Mesodermal cell (in vitro differentiated cells): ENCODE measurements around the gene NUDT17.

Experiments
- H3K27ac ChIP-seq: 2 replicates; pipeline ENCODE4 v1.7.0; 2013; ENCODE audit warnings: mild to moderate bottlenecking, low read depth, low read length, moderate library complexity; ENCODE audit not compliant: severe bottlenecking
- H3K36me3 ChIP-seq: 2 replicates; pipeline ENCODE4 v1.7.1; 2013; ENCODE audit warnings: mild to moderate bottlenecking, low read length, moderate library complexity; ENCODE audit not compliant: control insufficient read depth, insufficient read depth
- H3K4me1 ChIP-seq: one replicate; pipeline ENCODE4 v1.7.1; 2013; ENCODE audit warnings: mild to moderate bottlenecking, low read length; ENCODE audit not compliant: insufficient read depth, control insufficient read depth, poor library complexity, severe bottlenecking
- H3K4me3 ChIP-seq: 2 replicates; pipeline ENCODE4 v1.7.0; 2013; ENCODE audit warnings: low read length, control low read depth, mild to moderate bottlenecking; ENCODE audit not compliant: insufficient read depth, poor library complexity, severe bottlenecking; ENCODE audit errors: extremely low read depth
- H3K9me3 ChIP-seq: 2 replicates; pipeline ENCODE4 v1.7.1; 2013; ENCODE audit warnings: mild to moderate bottlenecking, low read length, moderate library complexity; ENCODE audit not compliant: control insufficient read depth
- WGBS, 2 experiments: methylation state at CpG; one replicate each; pipeline ENCODE4 v1.1.5; 2013; ENCODE audit warnings: missing lambda C conversion rate in 2 of 2; ENCODE audit not compliant: insufficient coverage in 2 of 2; 5-methylcytosine and 5-hydroxymethylcytosine counted together

Gene NUDT17

GRCh38 chr1:145849356-145850160, 4.1 kb downstream of the NUDT17 start:
- Histone ChIP-seq H3K27ac (no peak overlapping the region), H3K4me3 (no peak overlapping the region), H3K36me3 (peaks cover 71% of the 10 kb centered on the region), H3K9me3 (no peaks in the 10 kb centered on the region), H3K4me1 (peaks cover 9% of the 10 kb centered on the region)
- 82 to 92% methylated on average over 6 to 10 of the region's 15 CpGs for WGBS, 2 experiments

DNA sequence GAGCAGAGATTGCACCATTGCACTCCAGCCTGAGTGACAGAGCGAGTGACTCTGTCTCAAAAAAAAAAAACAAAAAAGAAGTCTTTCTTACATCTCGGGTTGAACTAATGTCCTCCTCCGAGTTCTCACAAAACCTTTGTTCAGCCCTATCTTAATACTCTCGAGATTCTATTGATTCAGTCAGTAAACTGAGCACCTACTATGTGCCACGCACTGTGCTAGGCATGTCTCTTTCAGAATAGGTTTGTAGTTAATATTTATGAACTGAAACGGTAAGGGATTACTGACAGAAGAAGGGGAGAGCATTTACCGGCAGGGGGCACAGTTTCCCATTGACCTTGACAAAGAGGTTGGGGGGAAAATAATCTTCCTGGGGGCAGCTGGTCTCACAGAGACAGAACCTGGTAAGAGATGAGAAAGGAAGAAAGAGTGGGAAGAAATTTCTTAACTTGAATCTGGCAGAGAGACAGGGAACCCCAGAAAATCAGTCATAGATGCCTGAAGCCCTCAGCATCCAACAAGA, 10.1 kb downstream of the NUDT17 start:
- Histone ChIP-seq H3K36me3 (peaks cover 69% of the 10 kb centered on the region), H3K9me3 (no peaks in the 10 kb centered on the region), H3K4me3 (no peak overlapping the region), H3K27ac (no peak overlapping the region), H3K4me1 (peaks cover 4% of the 10 kb centered on the region)
- WGBS, 2 experiments = 93 to 100% methylated on average over 6 to 7 of the region's 7 CpGs

GRCh38 chr1:145857170-145857569, 11.7 kb downstream of the NUDT17 start:
- WGBS, 2 experiments = 90 to 100% methylated on average over 1 to 2 of the region's 4 CpGs
- H3K4me3 ChIP-seq = no peak overlapping the region
- H3K4me1 ChIP-seq = peaks cover 3% of the 10 kb centered on the region
- H3K9me3 ChIP-seq = no peaks in the 10 kb centered on the region
- H3K36me3 ChIP-seq = peaks cover 52% of the 10 kb centered on the region
- H3K27ac ChIP-seq = no peak overlapping the region

DNA sequence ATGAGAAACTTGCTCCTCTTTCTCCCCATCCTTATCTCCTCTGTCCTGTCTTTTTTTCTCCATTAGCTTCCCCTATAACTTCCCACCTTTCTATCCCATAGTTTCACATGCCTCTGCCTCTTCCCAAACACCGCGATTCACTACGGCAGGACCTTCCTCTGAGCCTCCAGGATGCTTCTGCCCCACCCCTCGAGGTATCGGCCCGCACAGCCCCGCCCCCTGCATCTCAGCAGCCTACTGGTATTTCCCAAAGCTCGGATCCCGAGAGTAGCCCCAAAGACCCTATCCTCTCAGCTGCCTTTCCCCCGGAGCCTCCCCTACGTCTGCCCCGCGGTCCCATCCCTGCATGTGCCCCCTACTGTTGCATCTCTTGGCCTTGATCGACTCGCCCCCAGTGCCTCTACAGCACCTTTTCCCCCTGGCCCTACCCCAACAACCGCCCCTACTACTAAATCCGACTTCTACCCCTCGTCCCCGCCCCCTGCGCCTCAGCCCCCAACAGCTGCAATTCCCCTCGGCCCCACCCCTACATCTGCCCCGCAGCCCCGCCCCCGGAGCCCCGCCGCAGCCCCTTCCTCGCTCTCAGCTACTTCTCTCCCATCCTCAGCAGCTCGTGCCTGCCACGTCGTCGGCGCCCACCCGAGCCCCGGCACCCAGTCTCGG, 12.9 kb downstream of the NUDT17 start:
- peak overlapping the region; percentile 79 for H3K4me3 ChIP-seq
- peaks cover 40% of the 10 kb centered on the region for H3K36me3 ChIP-seq
- peaks cover 3% of the 10 kb centered on the region for H3K4me1 ChIP-seq
- 2 to 13% methylated on average over 3 to 20 of the region's 35 CpGs for WGBS, 2 experiments
- no peaks in the 10 kb centered on the region for H3K9me3 ChIP-seq
- H3K27ac ChIP-seq = peak overlapping the region; percentile 79

DNA sequence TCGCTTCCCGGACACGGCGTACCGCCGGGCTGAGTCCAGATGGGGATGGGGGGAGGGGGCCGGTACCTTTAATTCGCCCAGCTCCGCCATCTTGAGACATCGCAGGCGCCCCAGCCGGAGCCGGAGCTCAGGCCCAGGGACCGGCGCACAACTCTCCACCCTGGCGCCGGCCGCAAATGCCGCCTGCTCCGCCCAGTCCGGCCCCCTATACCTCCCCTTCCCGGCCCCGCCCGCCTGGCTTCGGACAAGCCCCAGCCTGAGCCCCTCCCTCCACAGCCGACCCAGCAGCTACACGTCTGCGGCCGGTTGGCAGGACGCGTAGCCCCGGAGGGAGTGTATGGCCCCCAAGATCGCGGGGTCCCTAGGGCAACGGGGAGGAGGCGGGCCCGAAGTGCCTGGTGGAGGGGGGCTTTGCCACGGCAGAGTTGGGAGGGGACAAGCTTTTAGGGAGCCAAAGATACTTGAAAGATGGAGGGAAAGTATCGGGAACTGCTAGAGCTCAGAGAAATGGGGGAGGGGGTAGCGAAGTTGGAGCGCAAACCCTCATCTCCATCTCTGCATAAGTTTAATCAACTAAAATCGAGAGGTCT, 13.6 kb downstream of the NUDT17 start, which contains the start of gene PIAS3:
Gene PIAS3, minus strand, starts transcription at position 181 of the 590 bp plus-strand sequence. Its CDS starts 91 bp downstream, at position 90.
- peaks cover 3% of the 10 kb centered on the region for H3K4me1 ChIP-seq
- H3K9me3 ChIP-seq = no peaks in the 10 kb centered on the region
- peak within 1 kb of the TSS; percentile 79 for H3K27ac ChIP-seq
- H3K4me3 ChIP-seq = peak within 1 kb of the TSS; percentile 79
- H3K36me3 ChIP-seq = peaks cover 34% of the 10 kb centered on the region
- 0 to 2% methylated on average over 24 to 29 of the region's 42 CpGs for WGBS, 2 experiments

- Histone ChIP-seq H3K9me3 (no peaks in the 10 kb centered on the region), H3K36me3 (peaks cover 28% of the 10 kb centered on the region), H3K27ac (peak overlapping the region; percentile 79), H3K4me1 (peaks cover 3% of the 10 kb centered on the region), H3K4me3 (peak overlapping the region; percentile 79)
- WGBS, 2 experiments = 0 to 1% methylated on average over 25 to 33 of the region's 41 CpGs
Observed at GRCh38 chr1:145859491-145860023, 14.1 kb downstream of the NUDT17 start.

- Histone ChIP-seq H3K4me1 (peaks cover 3% of the 10 kb centered on the region), H3K9me3 (no peaks in the 10 kb centered on the region), H3K27ac (no peak overlapping the region), H3K4me3 (no peak overlapping the region), H3K36me3 (no peaks in the 10 kb centered on the region)
- 71 to 80% methylated on average over 4 of the region's 5 CpGs for WGBS, 2 experiments
Observed at GRCh38 chr1:145863282-145864018, 18.0 kb downstream of the NUDT17 start.

- Histone ChIP-seq H3K36me3 (no peaks in the 10 kb centered on the region), H3K4me3 (no peak overlapping the region), H3K9me3 (no peaks in the 10 kb centered on the region), H3K27ac (no peak overlapping the region), H3K4me1 (no peaks in the 10 kb centered on the region)
- WGBS, 2 experiments = 94% methylated on average over 3 to 4 of the region's 4 CpGs
Observed at GRCh38 chr1:145868232-145868631, 22.8 kb downstream of the NUDT17 start.

DNA sequence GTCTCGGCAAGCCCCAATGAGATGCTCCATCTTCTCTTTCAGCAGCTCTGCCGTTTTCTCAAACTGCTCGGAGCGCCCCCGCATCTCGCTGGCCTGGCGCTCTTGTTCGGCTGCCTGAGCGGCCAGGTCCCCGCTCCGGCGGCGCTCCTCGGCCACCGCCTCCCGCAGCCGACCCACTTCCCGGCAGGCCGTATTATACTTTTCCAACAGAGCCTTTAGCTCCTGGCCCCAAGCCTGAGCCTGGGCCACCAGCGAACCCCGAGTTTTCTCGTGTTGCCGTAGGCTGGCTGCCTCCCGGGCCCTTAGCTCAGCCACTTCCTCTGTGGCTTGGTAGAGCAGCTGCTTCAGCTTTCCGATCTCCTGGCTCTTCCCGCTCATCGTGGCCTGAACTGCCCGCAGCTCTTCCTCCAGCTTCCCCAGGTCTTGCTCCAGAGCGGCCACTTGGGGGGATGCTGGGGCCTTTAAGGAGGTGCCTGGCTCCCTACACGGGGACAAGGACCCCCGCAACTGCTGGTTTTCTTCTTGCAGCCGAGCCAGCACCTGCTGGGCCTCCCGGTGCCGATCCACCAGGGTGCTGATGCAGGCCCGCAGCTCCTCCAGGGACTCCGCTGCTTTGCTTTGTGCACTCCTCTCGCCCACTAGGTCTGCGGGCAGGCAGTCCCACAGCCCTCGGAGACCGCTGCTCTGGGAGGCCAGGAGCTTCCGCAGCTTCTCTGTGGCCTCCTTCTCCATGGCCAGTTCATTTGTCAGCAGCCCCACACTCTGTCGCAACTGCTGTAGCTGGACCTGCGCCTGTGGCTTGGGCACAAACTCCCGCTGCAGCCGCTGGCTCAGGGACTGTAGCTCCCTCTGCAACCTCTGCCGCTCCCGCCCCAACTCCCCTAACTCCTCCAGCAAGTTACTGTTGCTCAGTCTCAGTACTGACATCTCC, 26.8 kb downstream of the NUDT17 start:
- Histone ChIP-seq H3K4me1 (no peaks in the 10 kb centered on the region), H3K27ac (no peak overlapping the region), H3K4me3 (no peak overlapping the region), H3K9me3 (no peaks in the 10 kb centered on the region), H3K36me3 (no peaks in the 10 kb centered on the region)
- WGBS, 2 experiments = 48 to 55% methylated on average over 46 of the region's 47 CpGs
